ENCODE results near the gene HSPA4L.
A peak's percentile ranks its signal among the peaks of the same experiment; 100 is the strongest.

The HSPA4L gene

GRCh38 chr4:127875791-127876190 lies 93.7 kb downstream of the HSPA4L start:
- TF ChIP-seq POLR2AphosphoS5 (IDR thresholded peaks at IDR 0.05; ENCODE audit: low read depth, low read length) (no peak), REST (IDR thresholded peaks at IDR 0.05; ENCODE audit: insufficient read depth in 1 of 2, low read depth in 2 of 2, low read length in 2 of 2) (no peak), TAF1 (IDR thresholded peaks at IDR 0.05; ENCODE audit: borderline replicate concordance, insufficient read depth, low read length) (no peak), SIN3A (IDR thresholded peaks at IDR 0.05; ENCODE audit: borderline replicate concordance, insufficient read depth, low read length) (no peak), FOXP2 (optimal IDR thresholded peaks at IDR 0.05; ENCODE audit: borderline replicate concordance, extremely low read depth, extremely low read length, insufficient read depth) (no peak)

- TF ChIP-seq REST (IDR thresholded peaks at IDR 0.05; ENCODE audit: insufficient read depth in 1 of 2, low read depth in 2 of 2, low read length in 2 of 2) (peak in 1 of 2 experiments; percentile 45; a peak in 1 of 4 replicates), SIN3A (IDR thresholded peaks at IDR 0.05; ENCODE audit: borderline replicate concordance, insufficient read depth, low read length) (peak; percentile 59; the same call in 1 of the 2 replicates), POLR2AphosphoS5 (IDR thresholded peaks at IDR 0.05; ENCODE audit: low read depth, low read length) (peak; percentile 76), TAF1 (IDR thresholded peaks at IDR 0.05; ENCODE audit: borderline replicate concordance, insufficient read depth, low read length) (peak; percentile 64; the same call in 1 of the 2 replicates), FOXP2 (optimal IDR thresholded peaks at IDR 0.05; ENCODE audit: borderline replicate concordance, extremely low read depth, extremely low read length, insufficient read depth) (no peak)
Observed at GRCh38 chr4:127880763-127881562, 98.8 kb downstream of the HSPA4L start, which contains the start of gene PLK4. PLK4 (plus strand) TSS chr4:127880893; CDS start chr4:127881135, 242 bp downstream.

- TF ChIP-seq FOXP2 (optimal IDR thresholded peaks at IDR 0.05; ENCODE audit: borderline replicate concordance, extremely low read depth, extremely low read length, insufficient read depth) (no peak), POLR2AphosphoS5 (IDR thresholded peaks at IDR 0.05; ENCODE audit: low read depth, low read length) (no peak)
Observed at GRCh38 chr4:127881563-127881864, 99.4 kb downstream of the HSPA4L start.

GRCh38 chr4:127888559-127888958 lies 106.4 kb downstream of the HSPA4L start:
- TF ChIP-seq TAF1 (IDR thresholded peaks at IDR 0.05; ENCODE audit: borderline replicate concordance, insufficient read depth, low read length) = no peak
- TF ChIP-seq SIN3A (IDR thresholded peaks at IDR 0.05; ENCODE audit: borderline replicate concordance, insufficient read depth, low read length) = no peak
- no peak for TF ChIP-seq REST (IDR thresholded peaks at IDR 0.05; ENCODE audit: insufficient read depth in 1 of 2, low read depth in 2 of 2, low read length in 2 of 2)
- TF ChIP-seq FOXP2 (optimal IDR thresholded peaks at IDR 0.05; ENCODE audit: borderline replicate concordance, extremely low read depth, extremely low read length, insufficient read depth) = no peak
- no peak for TF ChIP-seq POLR2AphosphoS5 (IDR thresholded peaks at IDR 0.05; ENCODE audit: low read depth, low read length)

- TF ChIP-seq REST (IDR thresholded peaks at IDR 0.05; ENCODE audit: insufficient read depth in 1 of 2, low read depth in 2 of 2, low read length in 2 of 2) (no peak), POLR2AphosphoS5 (IDR thresholded peaks at IDR 0.05; ENCODE audit: low read depth, low read length) (no peak), SIN3A (IDR thresholded peaks at IDR 0.05; ENCODE audit: borderline replicate concordance, insufficient read depth, low read length) (no peak), TAF1 (IDR thresholded peaks at IDR 0.05; ENCODE audit: borderline replicate concordance, insufficient read depth, low read length) (no peak), FOXP2 (optimal IDR thresholded peaks at IDR 0.05; ENCODE audit: borderline replicate concordance, extremely low read depth, extremely low read length, insufficient read depth) (no peak)
Observed at GRCh38 chr4:127889903-127890302, 107.8 kb downstream of the HSPA4L start.
